Ectodermal cell (in vitro differentiated cells): Measurements from ENCODE around the gene PCBP3.

Experiments
- H3K27ac ChIP-seq: 2 replicates; pipeline ENCODE4 v1.7.0; 2013; ENCODE audit warnings: mild to moderate bottlenecking, low read depth, low read length; ENCODE audit not compliant: insufficient read depth, poor library complexity, severe bottlenecking
- H3K27me3 ChIP-seq: 2 replicates; pipeline ENCODE4 v1.7.0; 2013; ENCODE audit warnings: mild to moderate bottlenecking, low read length; ENCODE audit not compliant: insufficient read depth, control insufficient read depth, poor library complexity, severe bottlenecking
- H3K36me3 ChIP-seq: one replicate; pipeline ENCODE4 v1.7.0; 2013; ENCODE audit warnings: low read length; ENCODE audit not compliant: control insufficient read depth, insufficient read depth
- H3K4me1 ChIP-seq: one replicate; pipeline ENCODE4 v1.7.0; 2013; ENCODE audit warnings: low read length; ENCODE audit not compliant: control insufficient read depth, insufficient read depth
- H3K4me3 ChIP-seq: 2 replicates; pipeline ENCODE4 v1.7.0; 2013; ENCODE audit warnings: low read depth, low read length, control low read depth; ENCODE audit not compliant: insufficient read depth
- H3K9me3 ChIP-seq: 2 replicates; pipeline ENCODE4 v1.7.0; 2013; ENCODE audit warnings: mild to moderate bottlenecking, low read length, moderate library complexity; ENCODE audit not compliant: control insufficient read depth
- WGBS, 2 experiments: methylation state at CpG; one replicate each; pipeline ENCODE4 v1.1.7; 2013; ENCODE audit warnings: missing lambda C conversion rate in 2 of 2; 5-methylcytosine and 5-hydroxymethylcytosine counted together

PCBP3 gene

DNA sequence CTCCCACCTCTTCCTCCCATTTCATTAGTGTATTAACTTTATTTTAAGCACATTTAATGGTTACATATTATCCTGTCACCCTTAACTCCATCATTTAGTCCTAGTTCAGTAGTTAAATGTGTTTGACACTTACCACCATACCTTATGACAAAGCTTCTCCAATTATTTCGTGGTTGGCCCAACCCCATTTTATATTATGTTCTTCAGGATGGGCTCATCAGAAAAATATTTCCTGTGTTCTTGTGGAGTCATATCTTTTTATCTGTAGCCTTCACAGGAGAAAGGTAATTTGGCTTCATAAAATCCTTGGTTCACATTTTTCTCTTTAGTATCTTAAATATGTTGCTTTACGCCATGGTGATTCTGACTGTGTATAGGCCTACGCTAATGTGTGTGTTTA lies 195.7 kb downstream of the PCBP3 start:
- Histone ChIP-seq H3K36me3 (no peaks in the 10 kb centered on the region), H3K4me3 (no peak overlapping the region), H3K27ac (no peak overlapping the region), H3K9me3 (no peaks in the 10 kb centered on the region), H3K27me3 (no peaks in the 10 kb centered on the region), H3K4me1 (peaks cover 7% of the 10 kb centered on the region)
- 94 to 98% methylated on average over 3 of the region's 3 CpGs for WGBS, 2 experiments

DNA sequence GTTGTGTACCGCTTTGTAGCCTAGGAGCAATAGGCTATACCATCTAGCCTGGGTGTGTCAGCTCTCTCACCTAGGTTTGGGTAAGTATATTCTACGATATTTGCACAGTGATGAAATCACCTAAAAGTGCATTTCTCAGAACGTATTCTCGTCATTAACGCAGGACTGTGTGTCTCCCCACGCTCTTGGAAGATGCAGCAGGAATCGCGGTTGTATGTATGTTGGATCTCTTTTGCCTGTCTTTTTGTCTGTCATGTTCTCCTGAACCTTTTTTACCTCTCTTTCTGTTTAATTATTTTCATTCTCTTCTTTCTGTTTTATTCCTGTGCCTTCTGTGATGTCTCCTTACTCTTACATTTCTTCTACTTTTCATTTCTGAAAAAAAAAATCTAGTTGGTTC lies 197.5 kb downstream of the PCBP3 start:
- Histone ChIP-seq H3K27ac (no peak overlapping the region), H3K27me3 (no peaks in the 10 kb centered on the region), H3K4me1 (peaks cover 5% of the 10 kb centered on the region), H3K4me3 (no peak overlapping the region), H3K36me3 (no peaks in the 10 kb centered on the region), H3K9me3 (no peaks in the 10 kb centered on the region)
- WGBS, 2 experiments: 89 to 92% methylated on average over 8 of the region's 8 CpGs

DNA sequence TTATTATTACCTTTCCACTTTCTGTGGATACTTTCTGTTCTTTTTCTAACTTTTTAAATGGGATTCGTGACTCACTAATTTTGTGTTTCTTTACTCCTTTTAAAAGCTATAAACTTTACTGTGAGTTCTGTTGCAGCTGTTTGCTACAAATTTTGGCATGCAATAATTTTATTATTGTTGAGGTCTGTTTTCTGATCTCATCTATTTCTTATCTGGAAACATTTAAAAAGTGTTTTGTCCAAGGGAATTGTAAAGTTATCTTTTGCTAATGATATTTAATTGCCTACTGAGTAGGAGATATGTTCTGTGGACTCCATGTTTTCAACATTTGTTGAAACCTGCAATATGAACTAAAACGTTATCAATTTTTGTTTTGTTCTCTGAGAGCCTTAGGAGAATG lies 199.9 kb downstream of the PCBP3 start:
- Histone ChIP-seq H3K9me3 (no peaks in the 10 kb centered on the region), H3K27ac (no peak overlapping the region), H3K27me3 (no peaks in the 10 kb centered on the region), H3K4me1 (no peaks in the 10 kb centered on the region), H3K4me3 (no peak overlapping the region), H3K36me3 (no peaks in the 10 kb centered on the region)
- 89 to 97% methylated on average over 2 of the region's 2 CpGs for WGBS, 2 experiments

DNA sequence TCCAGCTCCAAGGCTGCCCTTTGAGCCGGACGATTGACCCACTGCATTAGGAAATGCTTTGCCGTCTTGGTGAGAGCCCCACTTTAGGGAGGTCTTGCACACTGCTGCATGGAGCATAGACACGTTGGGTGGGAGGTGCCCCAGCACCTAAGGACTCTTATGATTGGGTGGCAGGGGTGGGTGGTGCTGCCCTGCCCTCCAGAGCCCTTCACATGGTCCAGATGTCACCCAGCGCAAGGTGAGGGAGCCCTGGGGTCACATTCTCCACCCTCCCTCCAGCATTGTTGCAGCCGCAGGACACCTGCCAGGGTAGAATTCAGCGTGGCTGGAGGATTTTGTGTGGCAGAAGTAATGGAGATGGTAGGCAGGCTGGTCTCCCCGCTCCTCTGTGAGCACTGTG lies 200.7 kb downstream of the PCBP3 start:
- no peaks in the 10 kb centered on the region for H3K9me3 ChIP-seq
- no peak overlapping the region for H3K4me3 ChIP-seq
- no peaks in the 10 kb centered on the region for H3K27me3 ChIP-seq
- H3K27ac ChIP-seq: no peak overlapping the region
- no peaks in the 10 kb centered on the region for H3K36me3 ChIP-seq
- 94 to 97% methylated on average over 8 of the region's 8 CpGs for WGBS, 2 experiments
- no peaks in the 10 kb centered on the region for H3K4me1 ChIP-seq

DNA sequence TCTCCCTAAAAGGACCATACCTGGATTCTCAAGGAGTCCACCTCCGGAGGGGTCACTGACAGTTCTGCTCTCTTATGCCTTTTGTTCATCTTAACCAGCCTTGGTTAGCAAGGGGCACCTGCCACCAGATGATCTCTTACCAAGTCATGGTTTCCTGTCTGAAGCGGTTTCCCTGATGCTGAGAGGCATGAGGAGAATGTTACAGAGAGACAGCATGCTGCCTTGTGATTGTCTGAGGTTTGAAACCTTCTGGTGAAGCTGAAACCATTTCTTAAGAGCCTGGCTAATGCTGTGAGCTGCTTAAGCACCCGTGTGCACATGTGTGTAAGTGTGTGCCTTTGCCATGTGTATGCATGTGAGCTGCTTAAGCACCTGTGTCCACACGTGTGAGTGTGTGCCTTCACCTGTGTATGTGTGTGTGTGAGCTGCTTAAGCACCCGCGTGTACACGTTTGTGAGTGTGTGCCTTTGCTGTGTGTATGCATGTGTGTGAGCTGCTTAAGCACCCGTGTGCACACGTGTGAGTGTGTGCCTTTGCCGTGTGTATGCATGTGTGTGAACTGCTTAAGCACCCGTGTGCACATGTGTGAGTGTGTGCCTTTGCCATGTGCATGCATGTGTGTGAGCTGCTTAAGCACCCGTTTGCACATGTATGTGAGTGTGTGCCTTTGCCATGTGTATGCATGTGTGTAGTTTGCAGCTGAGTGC lies 201.7 kb downstream of the PCBP3 start:
- H3K4me1 ChIP-seq: no peaks in the 10 kb centered on the region
- 94% methylated on average over 12 of the region's 12 CpGs for WGBS, 2 experiments

DNA sequence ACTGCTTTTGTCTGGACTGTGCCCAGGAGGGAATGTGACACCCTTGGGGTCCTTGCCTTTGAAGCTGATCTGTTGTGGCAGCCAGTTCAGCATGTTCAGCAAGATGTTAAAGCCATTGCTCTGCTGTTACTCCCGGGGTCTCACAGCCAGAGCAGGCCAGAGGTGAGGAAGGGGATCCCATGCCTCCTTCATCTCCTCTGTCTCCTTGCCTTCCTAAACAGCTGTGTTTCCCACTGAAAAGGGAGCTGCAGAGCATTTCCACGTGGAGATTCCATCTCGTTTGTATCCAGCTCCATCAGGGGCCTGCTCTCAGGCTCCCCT lies 202.2 kb downstream of the PCBP3 start:
- H3K4me3 ChIP-seq: no peak overlapping the region
- H3K27ac ChIP-seq: no peak overlapping the region
- whole genome bisulfite sequencing, 2 experiments: 64 to 75% methylated on average over 3 of the region's 3 CpGs
- no peaks in the 10 kb centered on the region for H3K27me3 ChIP-seq
- no peaks in the 10 kb centered on the region for H3K4me1 ChIP-seq
- no peaks in the 10 kb centered on the region for H3K36me3 ChIP-seq
- H3K9me3 ChIP-seq: no peaks in the 10 kb centered on the region

More for the DNA sequence above, 201.7 kb downstream of the PCBP3 start:
- Histone ChIP-seq H3K27me3 (no peaks in the 10 kb centered on the region), H3K36me3 (no peaks in the 10 kb centered on the region), H3K27ac (no peak overlapping the region), H3K9me3 (no peaks in the 10 kb centered on the region), H3K4me3 (no peak overlapping the region)

DNA sequence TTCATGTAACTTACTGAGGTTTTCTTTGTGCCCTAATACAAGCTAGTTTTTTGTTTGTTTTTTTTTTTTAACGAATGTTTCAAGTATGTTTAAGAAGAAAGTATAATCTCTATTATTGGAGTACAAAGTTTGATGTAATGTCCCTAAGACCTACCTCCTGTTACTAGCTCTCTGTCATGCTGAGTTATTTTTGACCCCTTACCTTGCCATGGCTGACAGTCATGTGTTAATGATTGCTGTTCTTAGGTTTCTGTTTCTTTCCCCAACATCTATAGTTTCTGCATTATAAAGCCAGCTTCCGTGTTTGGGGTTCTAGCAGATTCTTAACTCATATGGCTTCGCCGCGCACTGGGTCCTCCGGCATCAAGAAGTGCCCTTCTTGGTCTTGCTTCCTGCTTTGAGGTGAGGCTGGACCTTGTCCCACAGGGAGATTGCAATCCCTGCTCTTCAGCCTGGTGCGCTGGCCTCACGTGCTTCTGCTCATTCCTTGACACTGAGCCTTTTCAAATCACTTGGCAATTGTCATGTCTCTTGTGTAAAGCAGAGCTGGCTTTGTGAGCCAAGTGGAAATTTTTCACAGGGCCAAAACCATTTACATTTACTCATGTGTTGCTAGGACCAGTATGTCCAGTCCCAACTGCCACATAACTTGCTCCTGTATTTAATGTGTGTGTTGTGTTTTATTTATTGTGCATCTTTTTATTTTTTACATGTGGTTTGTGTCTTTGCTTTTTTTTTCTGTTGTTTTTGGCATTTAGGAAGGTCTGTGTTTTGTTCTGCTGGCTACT lies 203.0 kb downstream of the PCBP3 start:
- H3K9me3 ChIP-seq: no peaks in the 10 kb centered on the region
- no peak overlapping the region for H3K4me3 ChIP-seq
- 85% methylated on average over 8 of the region's 8 CpGs for WGBS, 2 experiments

DNA sequence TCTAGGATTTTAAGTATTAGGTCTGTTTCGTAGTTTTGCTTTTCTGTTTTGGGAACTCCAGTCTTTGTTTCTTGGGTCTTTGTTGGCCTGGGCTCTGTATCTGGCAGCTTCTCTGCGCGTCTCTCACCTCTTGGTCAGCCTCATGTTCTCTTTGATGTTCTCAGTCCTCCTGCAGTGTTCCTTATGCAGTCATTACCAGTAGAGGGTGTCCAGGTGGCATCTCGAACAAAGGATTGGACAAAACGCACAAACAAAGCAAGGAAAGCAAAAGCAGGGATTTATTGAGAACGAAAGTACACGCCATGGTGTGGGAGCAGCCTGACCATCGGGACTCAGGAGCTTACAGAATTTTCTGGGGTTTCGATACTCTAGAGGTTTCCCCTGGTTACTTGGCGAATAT lies 204.3 kb downstream of the PCBP3 start:
- Histone ChIP-seq H3K4me1 (no peaks in the 10 kb centered on the region), H3K27ac (no peak overlapping the region), H3K36me3 (no peaks in the 10 kb centered on the region), H3K27me3 (no peaks in the 10 kb centered on the region), H3K9me3 (no peaks in the 10 kb centered on the region), H3K4me3 (no peak overlapping the region)
- WGBS, 2 experiments: 93 to 95% methylated on average over 10 of the region's 10 CpGs

More for the DNA sequence above, 203.0 kb downstream of the PCBP3 start:
- no peaks in the 10 kb centered on the region for H3K4me1 ChIP-seq
- no peaks in the 10 kb centered on the region for H3K36me3 ChIP-seq
- H3K27ac ChIP-seq: no peak overlapping the region
- no peaks in the 10 kb centered on the region for H3K27me3 ChIP-seq

DNA sequence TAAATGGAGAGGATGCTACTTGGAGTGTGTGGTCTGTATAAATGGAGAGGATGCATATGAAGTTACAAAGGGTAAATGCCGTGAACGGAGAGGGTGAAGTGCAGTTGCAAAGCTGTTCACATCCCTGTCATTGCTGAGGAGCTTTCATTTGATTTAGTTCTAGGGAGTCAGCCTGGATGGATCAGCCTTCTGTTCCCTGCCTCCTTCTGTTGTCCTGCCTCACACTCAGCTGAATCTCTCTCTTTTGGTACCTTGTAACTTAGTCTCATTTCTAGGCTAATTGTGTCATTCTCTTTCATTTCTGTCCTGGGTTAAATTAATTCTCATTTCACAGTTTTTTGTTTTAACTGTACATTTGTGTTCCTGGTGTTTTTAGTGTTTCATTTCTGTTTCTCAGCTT lies 204.8 kb downstream of the PCBP3 start:
- Histone ChIP-seq H3K27me3 (no peaks in the 10 kb centered on the region), H3K4me1 (no peaks in the 10 kb centered on the region), H3K9me3 (no peaks in the 10 kb centered on the region), H3K36me3 (no peaks in the 10 kb centered on the region), H3K4me3 (no peak overlapping the region), H3K27ac (no peak overlapping the region)
- 91 to 93% methylated on average over 2 of the region's 2 CpGs for WGBS, 2 experiments

DNA sequence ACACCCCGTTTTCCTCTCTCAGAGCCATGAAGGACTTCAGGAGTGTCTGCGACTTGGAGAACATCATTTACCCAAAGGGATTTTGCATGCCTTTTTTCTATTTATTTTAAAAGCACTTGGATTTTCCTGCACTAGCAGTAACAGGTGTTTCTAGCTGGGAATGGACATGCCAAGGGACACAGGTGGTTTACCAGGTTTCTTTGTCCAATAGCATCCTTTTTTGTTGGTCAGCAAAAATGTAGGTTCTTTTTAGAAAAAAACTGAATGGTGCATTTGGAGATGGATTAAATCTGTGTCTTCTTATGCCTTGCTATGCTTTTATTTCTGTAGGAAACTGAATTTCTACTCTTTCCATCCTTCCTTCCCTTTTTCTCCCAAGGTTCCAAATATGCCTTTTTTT lies 205.3 kb downstream of the PCBP3 start:
- Histone ChIP-seq H3K4me3 (no peak overlapping the region), H3K27ac (no peak overlapping the region), H3K4me1 (no peaks in the 10 kb centered on the region), H3K27me3 (no peaks in the 10 kb centered on the region), H3K9me3 (no peaks in the 10 kb centered on the region), H3K36me3 (no peaks in the 10 kb centered on the region)
- 88 to 99% methylated on average over 2 of the region's 2 CpGs for WGBS, 2 experiments
